Mesendoderm (in vitro differentiated cells): Measurements from ENCODE around the gene CEP63.

ENCODE experiments used
- DNase-seq: peaks from one replicate; pipeline ENCODE4 v3.0.0; 2013
- H2AK5ac ChIP-seq: 2 replicates; pipeline ENCODE4 v1.6.1; 2013; ENCODE audit warnings: low read length, inconsistent platforms
- H2BK120ac ChIP-seq: 2 replicates; pipeline ENCODE4 v1.6.1; 2013; ENCODE audit warnings: low read depth, mild to moderate bottlenecking, low read length, moderate library complexity, mixed read lengths
- H2BK15ac ChIP-seq: replicated peaks from 2 replicates; pipeline ENCODE4 v1.6.1; 2013; ENCODE audit warnings: low read depth, mild to moderate bottlenecking, moderate library complexity
- H2BK5ac ChIP-seq: 2 replicates; pipeline ENCODE4 v1.6.1; 2013; ENCODE audit warnings: low read length, inconsistent platforms
- H3K18ac ChIP-seq: 2 replicates; pipeline ENCODE4 v1.6.1; 2013; ENCODE audit warnings: mild to moderate bottlenecking, low read length, mixed read lengths
- H3K23ac ChIP-seq: one replicate; pipeline ENCODE4 v1.6.1; 2013; ENCODE audit warnings: low read length
- H3K27ac ChIP-seq: 2 replicates; pipeline ENCODE4 v1.5.1; 2013; ENCODE audit warnings: low read depth, mild to moderate bottlenecking, inconsistent platforms, low read length, moderate library complexity
- H3K27me3 ChIP-seq: 2 replicates; pipeline ENCODE4 v1.6.1; 2013; ENCODE audit warnings: low read length, control low read depth, mild to moderate bottlenecking, inconsistent platforms; ENCODE audit not compliant: insufficient read depth, poor library complexity
- H3K36me3 ChIP-seq: 2 replicates; pipeline ENCODE4 v1.6.1; 2013; ENCODE audit warnings: low read length, inconsistent platforms; ENCODE audit not compliant: control insufficient read depth, insufficient read depth
- H3K4ac ChIP-seq: one replicate; pipeline ENCODE4 v1.6.1; 2013; ENCODE audit warnings: low read depth, mild to moderate bottlenecking, low read length, moderate library complexity
- H3K4me1 ChIP-seq: 2 replicates; pipeline ENCODE4 v1.6.1; 2013; ENCODE audit warnings: low read depth, low read length, inconsistent platforms; ENCODE audit not compliant: control insufficient read depth
- H3K4me2 ChIP-seq: 2 replicates; pipeline ENCODE4 v1.6.1; 2013; ENCODE audit warnings: low read length
- H3K4me3 ChIP-seq: 2 replicates; pipeline ENCODE4 v1.5.1; 2013; ENCODE audit warnings: mild to moderate bottlenecking, low read length
- H3K56ac ChIP-seq: one replicate; pipeline ENCODE4 v1.6.1; 2013; ENCODE audit warnings: low read length
- H3K79me1 ChIP-seq: 2 replicates; pipeline ENCODE4 v1.6.1; 2013; ENCODE audit warnings: low read length, inconsistent platforms
- H3K79me2 ChIP-seq: 2 replicates; pipeline ENCODE4 v1.6.1; 2013; ENCODE audit warnings: mild to moderate bottlenecking, low read length; ENCODE audit not compliant: control insufficient read depth, insufficient read depth
- H3K9ac ChIP-seq: 2 replicates; pipeline ENCODE4 v1.6.1; 2013; ENCODE audit warnings: low read length, inconsistent platforms
- H4K5ac ChIP-seq: one replicate; pipeline ENCODE4 v1.6.1; 2013; ENCODE audit warnings: low read length
- H4K8ac ChIP-seq: one replicate; pipeline ENCODE4 v1.6.1; 2013; ENCODE audit warnings: low read depth, mild to moderate bottlenecking, control low read depth, low read length, moderate library complexity
- WGBS: extraction: QIAGEN DNeasy Blood & Tissue Kit; methylation state at CpG from one replicate; pipeline ENCODE4 v1.1.7; 2013; ENCODE audit warnings: low lambda C conversion rate, missing lambda C conversion rate; ENCODE audit not compliant: insufficient coverage; ENCODE audit errors: extremely low coverage; 5-methylcytosine and 5-hydroxymethylcytosine counted together

Gene CEP63

DNA sequence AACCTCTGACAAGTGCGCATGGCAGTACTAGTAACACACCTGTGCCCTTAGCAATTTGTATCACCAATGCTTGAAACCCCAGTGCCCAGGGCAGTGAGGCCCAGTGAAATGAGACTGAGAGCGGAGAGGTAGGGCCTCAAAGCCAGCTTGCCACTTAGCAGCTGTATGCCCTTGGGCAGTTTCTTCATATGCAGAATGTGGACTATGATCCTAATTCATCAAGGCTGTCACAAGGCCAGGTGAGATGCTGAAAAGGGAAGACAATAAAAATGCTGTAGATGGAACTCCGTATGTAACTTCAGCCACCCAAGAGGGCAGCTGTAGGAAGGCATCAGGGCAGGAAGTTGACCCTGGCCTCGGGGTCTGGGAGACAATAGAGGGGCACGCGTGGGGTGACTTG, 90.6 kb downstream of the CEP63 start:
- Histone ChIP-seq H3K27ac (no peak overlapping the region), H2BK120ac (no peak overlapping the region), H3K4me3 (no peak overlapping the region), H4K8ac (no peak overlapping the region), H3K23ac (no peak overlapping the region), H3K79me2 (no peaks in the 10 kb centered on the region), H2BK15ac (no peak overlapping the region), H3K9ac (no peak overlapping the region), H2AK5ac (no peak overlapping the region), H2BK5ac (no peak overlapping the region), H3K4me1 (no peaks in the 10 kb centered on the region), H3K4ac (no peak overlapping the region), H3K36me3 (no peaks in the 10 kb centered on the region), H4K5ac (no peak overlapping the region), H3K4me2 (no peak overlapping the region), H3K79me1 (no peaks in the 10 kb centered on the region), H3K27me3 (no peaks in the 10 kb centered on the region), H3K18ac (no peak overlapping the region), H3K56ac (no peak overlapping the region)
- DNase-seq, result no peak
- no CpG with 5 or more reads among the region's 6 CpGs for WGBS

DNA sequence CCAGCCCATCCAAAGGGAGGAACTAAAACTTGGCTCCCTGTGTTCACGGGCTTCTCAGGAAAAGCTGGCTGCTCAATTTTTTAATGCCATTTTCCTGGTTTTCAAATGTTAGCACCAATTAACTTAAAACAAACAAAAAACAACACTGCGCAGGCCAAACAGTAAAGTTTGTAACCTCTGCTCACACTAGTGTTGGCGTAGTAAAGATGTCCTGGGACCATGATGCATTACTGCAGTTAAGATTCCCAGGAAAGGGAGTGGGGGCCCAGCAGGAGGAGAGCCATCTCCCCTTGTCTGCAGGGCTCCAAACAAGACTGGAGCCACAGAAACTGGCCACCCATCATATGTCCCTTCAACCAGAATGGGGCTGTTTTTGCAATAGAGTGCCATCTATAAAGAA, 91.0 kb downstream of the CEP63 start:
- no peak overlapping the region for H3K56ac ChIP-seq
- H3K4me2 ChIP-seq, result no peak overlapping the region
- no peak overlapping the region for H4K5ac ChIP-seq
- no peak overlapping the region for H3K23ac ChIP-seq
- no peak overlapping the region for H3K4ac ChIP-seq
- no peaks in the 10 kb centered on the region for H3K36me3 ChIP-seq
- no peak overlapping the region for H4K8ac ChIP-seq
- H3K27ac ChIP-seq, result no peak overlapping the region
- no peak overlapping the region for H3K9ac ChIP-seq
- no peaks in the 10 kb centered on the region for H3K79me2 ChIP-seq
- H3K27me3 ChIP-seq, result no peaks in the 10 kb centered on the region
- no peak overlapping the region for H2BK5ac ChIP-seq
- no peak overlapping the region for H2BK120ac ChIP-seq
- no peak overlapping the region for H3K18ac ChIP-seq
- H3K4me1 ChIP-seq, result no peaks in the 10 kb centered on the region
- H2AK5ac ChIP-seq, result no peak overlapping the region
- DNase-seq, result no peak
- H2BK15ac ChIP-seq, result no peak overlapping the region
- no peak overlapping the region for H3K4me3 ChIP-seq
- WGBS, result no CpG with 5 or more reads among the region's 3 CpGs
- no peaks in the 10 kb centered on the region for H3K79me1 ChIP-seq

DNA sequence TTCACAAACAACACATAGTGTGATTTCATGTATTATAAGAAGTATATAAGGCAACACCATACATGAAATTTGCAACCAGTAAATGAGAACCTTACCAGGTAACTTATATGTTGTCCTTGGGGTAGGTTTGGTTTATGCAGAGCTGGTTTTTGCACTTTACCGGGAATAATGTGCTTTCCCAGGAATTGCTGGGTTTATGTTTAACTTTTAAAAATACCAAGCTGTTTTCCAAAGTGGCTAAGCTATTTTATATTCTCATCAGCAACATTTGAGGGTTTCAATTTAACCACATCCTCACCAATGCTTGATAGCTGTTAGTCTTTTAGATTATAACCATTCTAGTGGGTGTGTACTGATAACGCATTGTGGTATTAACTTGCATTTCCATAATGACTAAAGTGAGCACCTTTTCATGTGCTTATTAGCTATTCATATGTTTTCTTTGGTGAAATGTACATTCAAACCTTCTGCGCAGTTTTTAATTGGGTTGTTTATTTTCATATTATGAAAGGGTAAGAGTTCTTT, 93.3 kb downstream of the CEP63 start:
- H3K4me1 ChIP-seq, result no peaks in the 10 kb centered on the region
- H3K36me3 ChIP-seq, result no peaks in the 10 kb centered on the region
- no peak overlapping the region for H3K4ac ChIP-seq
- H3K56ac ChIP-seq, result no peak overlapping the region
- H3K9ac ChIP-seq, result no peak overlapping the region
- H4K5ac ChIP-seq, result no peak overlapping the region
- H3K4me2 ChIP-seq, result no peak overlapping the region
- H3K79me2 ChIP-seq, result no peaks in the 10 kb centered on the region
- H2BK5ac ChIP-seq, result no peak overlapping the region
- DNase-seq, result no peak
- WGBS, result no CpG with 5 or more reads among the region's 3 CpGs
- H2AK5ac ChIP-seq, result no peak overlapping the region
- H3K27me3 ChIP-seq, result no peaks in the 10 kb centered on the region
- no peak overlapping the region for H3K23ac ChIP-seq
- H2BK15ac ChIP-seq, result no peak overlapping the region
- no peak overlapping the region for H3K18ac ChIP-seq
- H3K79me1 ChIP-seq, result no peaks in the 10 kb centered on the region
- no peak overlapping the region for H4K8ac ChIP-seq
- no peak overlapping the region for H2BK120ac ChIP-seq
- H3K27ac ChIP-seq, result no peak overlapping the region
- H3K4me3 ChIP-seq, result no peak overlapping the region

DNA sequence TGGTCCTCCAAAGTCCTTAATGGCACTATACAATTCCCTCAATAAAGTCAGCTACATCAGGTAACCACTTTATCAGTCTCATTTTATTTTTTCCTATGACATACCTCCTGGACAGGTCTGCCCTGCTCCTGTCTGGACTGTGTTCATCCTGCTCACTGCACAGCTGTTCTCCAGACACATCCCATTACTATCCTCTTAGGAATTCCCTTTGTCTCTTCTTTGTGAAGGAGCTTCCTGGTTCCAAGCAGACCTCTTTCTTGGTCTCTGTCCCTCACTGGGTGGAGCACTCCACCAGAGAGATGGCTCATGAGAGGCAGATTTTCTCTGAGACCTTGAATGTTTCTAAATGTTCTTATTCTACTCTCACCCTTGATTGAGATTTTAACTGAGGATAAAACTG, 104.9 kb downstream of the CEP63 start:
- Histone ChIP-seq H3K4me3 (no peak overlapping the region), H4K5ac (no peak overlapping the region), H3K4me2 (no peak overlapping the region), H3K27me3 (no peaks in the 10 kb centered on the region), H3K9ac (no peak overlapping the region), H3K4ac (no peak overlapping the region), H3K4me1 (no peaks in the 10 kb centered on the region), H3K56ac (no peak overlapping the region), H3K23ac (no peak overlapping the region), H2AK5ac (no peak overlapping the region), H3K27ac (no peak overlapping the region), H3K36me3 (no peaks in the 10 kb centered on the region), H2BK120ac (no peak overlapping the region), H3K79me2 (no peaks in the 10 kb centered on the region), H3K18ac (no peak overlapping the region), H3K79me1 (no peaks in the 10 kb centered on the region), H4K8ac (no peak overlapping the region), H2BK15ac (no peak overlapping the region), H2BK5ac (no peak overlapping the region)
- no peak for DNase-seq

DNA sequence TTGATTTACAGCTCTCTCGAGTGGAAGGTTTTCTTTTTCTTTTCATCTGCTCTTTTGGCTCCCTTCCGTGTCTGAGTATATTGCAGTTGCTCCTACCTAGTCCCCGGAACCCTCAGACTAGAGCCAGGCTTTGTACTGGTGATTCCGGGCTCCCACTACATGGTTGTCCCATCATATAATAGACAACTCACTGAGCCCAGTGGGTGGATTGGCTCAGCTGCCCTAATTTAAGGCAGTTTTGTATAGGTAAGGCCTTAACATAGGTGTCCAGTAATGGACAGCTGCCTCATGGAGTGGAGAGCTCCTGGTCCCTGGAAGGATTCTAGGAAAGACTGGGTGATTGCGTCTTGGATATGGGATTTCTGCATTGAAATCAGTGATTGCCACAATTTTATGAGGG, 106.9 kb downstream of the CEP63 start:
- H4K8ac ChIP-seq, result no peak overlapping the region

DNA sequence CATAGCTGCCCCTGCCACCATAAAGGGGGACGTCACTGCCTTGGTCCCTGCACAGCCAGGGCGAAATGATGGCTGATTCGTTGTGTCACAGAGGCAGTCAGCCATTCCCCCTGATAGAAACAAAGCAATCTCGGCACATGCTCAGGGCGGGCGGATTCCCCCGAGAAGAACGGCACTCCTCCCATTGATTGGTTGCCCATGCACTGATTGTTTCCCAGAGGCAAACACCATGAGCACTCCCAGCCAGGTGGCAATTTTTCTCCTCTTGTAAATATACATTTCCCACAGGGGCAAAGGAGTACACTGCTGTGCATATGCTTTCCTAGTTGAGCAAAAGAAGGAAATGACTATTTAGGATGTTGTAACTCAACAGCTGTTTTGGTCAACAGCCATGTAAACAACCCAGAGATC, 108.5 kb downstream of the CEP63 start:
- no CpG with 5 or more reads among the region's 8 CpGs for WGBS
- Histone ChIP-seq H3K79me2 (no peaks in the 10 kb centered on the region), H3K27ac (no peak overlapping the region), H4K5ac (no peak overlapping the region), H3K79me1 (no peaks in the 10 kb centered on the region), H2BK5ac (no peak overlapping the region), H2BK15ac (no peak overlapping the region), H3K27me3 (no peaks in the 10 kb centered on the region), H3K4me2 (no peak overlapping the region), H3K23ac (no peak overlapping the region), H3K9ac (no peak overlapping the region), H3K4me1 (no peaks in the 10 kb centered on the region), H3K56ac (no peak overlapping the region), H2AK5ac (no peak overlapping the region), H3K4ac (no peak overlapping the region), H4K8ac (no peak overlapping the region), H3K18ac (no peak overlapping the region), H3K4me3 (no peak overlapping the region), H3K36me3 (no peaks in the 10 kb centered on the region), H2BK120ac (no peak overlapping the region)
- no peak for DNase-seq

More for the DNA sequence above, 106.9 kb downstream of the CEP63 start:
- no peak overlapping the region for H3K18ac ChIP-seq
- no peak overlapping the region for H3K56ac ChIP-seq
- no peak overlapping the region for H3K9ac ChIP-seq
- H3K4me1 ChIP-seq, result no peaks in the 10 kb centered on the region
- H2AK5ac ChIP-seq, result no peak overlapping the region
- no peak overlapping the region for H4K5ac ChIP-seq
- no peak for DNase-seq
- H2BK5ac ChIP-seq, result no peak overlapping the region
- no peaks in the 10 kb centered on the region for H3K79me1 ChIP-seq
- no peak overlapping the region for H3K4ac ChIP-seq
- no peak overlapping the region for H3K27ac ChIP-seq
- H3K4me3 ChIP-seq, result no peak overlapping the region
- no peaks in the 10 kb centered on the region for H3K36me3 ChIP-seq
- no CpG with 5 or more reads among the region's 5 CpGs for WGBS
- H2BK120ac ChIP-seq, result no peak overlapping the region
- H3K4me2 ChIP-seq, result no peak overlapping the region
- no peak overlapping the region for H3K23ac ChIP-seq
- H2BK15ac ChIP-seq, result no peak overlapping the region
- no peaks in the 10 kb centered on the region for H3K79me2 ChIP-seq
- H3K27me3 ChIP-seq, result no peaks in the 10 kb centered on the region
